ENCODE measurements around the gene RGS7.

DNA sequence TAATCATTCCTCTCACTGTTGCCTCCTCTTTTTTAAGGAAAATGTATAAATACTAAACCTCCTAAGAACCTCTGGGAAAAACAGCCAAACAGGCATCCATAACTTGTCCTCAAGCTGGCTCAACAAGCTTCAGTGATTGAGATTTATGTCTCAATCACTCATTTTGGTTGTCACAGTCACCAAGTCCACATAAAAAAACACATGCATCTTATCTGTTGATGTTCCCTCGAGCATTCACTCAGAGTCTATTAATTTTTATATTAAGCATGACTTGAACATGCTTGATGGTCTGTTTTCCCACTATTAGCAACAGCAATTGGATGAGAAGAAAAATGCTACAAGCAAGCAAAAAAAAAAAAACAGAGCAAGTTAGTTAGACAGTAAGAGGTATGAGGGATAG is 254.3 kb downstream of the RGS7 start:
- TF ChIP-seq, protein P1, sequence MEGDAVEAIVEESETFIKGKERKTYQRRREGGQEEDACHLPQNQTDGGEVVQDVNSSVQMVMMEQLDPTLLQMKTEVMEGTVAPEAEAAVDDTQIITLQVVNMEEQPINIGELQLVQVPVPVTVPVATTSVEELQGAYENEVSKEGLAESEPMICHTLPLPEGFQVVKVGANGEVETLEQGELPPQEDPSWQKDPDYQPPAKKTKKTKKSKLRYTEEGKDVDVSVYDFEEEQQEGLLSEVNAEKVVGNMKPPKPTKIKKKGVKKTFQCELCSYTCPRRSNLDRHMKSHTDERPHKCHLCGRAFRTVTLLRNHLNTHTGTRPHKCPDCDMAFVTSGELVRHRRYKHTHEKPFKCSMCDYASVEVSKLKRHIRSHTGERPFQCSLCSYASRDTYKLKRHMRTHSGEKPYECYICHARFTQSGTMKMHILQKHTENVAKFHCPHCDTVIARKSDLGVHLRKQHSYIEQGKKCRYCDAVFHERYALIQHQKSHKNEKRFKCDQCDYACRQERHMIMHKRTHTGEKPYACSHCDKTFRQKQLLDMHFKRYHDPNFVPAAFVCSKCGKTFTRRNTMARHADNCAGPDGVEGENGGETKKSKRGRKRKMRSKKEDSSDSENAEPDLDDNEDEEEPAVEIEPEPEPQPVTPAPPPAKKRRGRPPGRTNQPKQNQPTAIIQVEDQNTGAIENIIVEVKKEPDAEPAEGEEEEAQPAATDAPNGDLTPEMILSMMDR (IDR thresholded peaks at IDR 0.05) = no peak
- TF ChIP-seq, protein P2, sequence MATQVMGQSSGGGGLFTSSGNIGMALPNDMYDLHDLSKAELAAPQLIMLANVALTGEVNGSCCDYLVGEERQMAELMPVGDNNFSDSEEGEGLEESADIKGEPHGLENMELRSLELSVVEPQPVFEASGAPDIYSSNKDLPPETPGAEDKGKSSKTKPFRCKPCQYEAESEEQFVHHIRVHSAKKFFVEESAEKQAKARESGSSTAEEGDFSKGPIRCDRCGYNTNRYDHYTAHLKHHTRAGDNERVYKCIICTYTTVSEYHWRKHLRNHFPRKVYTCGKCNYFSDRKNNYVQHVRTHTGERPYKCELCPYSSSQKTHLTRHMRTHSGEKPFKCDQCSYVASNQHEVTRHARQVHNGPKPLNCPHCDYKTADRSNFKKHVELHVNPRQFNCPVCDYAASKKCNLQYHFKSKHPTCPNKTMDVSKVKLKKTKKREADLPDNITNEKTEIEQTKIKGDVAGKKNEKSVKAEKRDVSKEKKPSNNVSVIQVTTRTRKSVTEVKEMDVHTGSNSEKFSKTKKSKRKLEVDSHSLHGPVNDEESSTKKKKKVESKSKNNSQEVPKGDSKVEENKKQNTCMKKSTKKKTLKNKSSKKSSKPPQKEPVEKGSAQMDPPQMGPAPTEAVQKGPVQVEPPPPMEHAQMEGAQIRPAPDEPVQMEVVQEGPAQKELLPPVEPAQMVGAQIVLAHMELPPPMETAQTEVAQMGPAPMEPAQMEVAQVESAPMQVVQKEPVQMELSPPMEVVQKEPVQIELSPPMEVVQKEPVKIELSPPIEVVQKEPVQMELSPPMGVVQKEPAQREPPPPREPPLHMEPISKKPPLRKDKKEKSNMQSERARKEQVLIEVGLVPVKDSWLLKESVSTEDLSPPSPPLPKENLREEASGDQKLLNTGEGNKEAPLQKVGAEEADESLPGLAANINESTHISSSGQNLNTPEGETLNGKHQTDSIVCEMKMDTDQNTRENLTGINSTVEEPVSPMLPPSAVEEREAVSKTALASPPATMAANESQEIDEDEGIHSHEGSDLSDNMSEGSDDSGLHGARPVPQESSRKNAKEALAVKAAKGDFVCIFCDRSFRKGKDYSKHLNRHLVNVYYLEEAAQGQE (IDR thresholded peaks at IDR 0.05; ENCODE audit: insufficient read depth in 1 of 2, low read depth in 2 of 2, low read length in 1 of 2) = no peak
